Measurements from ENCODE around the gene BDH1. TPM values are rescaled to one million over a fixed set of nuclear protein-coding genes. Genes with fewer than 3 reads are reported as not detected.
"Not testable (repeated sequence)": the region's sequence is repeated elsewhere in the genome, so short reads cannot be mapped to it uniquely, and the experiment has no call there.

Gene BDH1
- total and polyA plus RNA-seq, 2 of the 13 experiments (the other 11 are each of a cell fraction or from before 2014, with no cell fraction given): 21.2 to 71.9 TPM

- TF ChIP-seq PHF5A (CRISPR knock-in tag; IDR thresholded peaks at IDR 0.05; ENCODE audit: low read depth, unreplicated experiment): no peak
- TF ChIP-seq NFYC (CRISPR knock-in tag; IDR thresholded peaks at IDR 0.05): no peak
- TF ChIP-seq TMF1 (CRISPR knock-in tag; IDR thresholded peaks at IDR 0.05; ENCODE audit: low read depth): no peak
- no peak for TF ChIP-seq SCMH1 (CRISPR knock-in tag; IDR thresholded peaks at IDR 0.05; ENCODE audit: borderline replicate concordance)
Measured at GRCh38 chr3:197575362-197575761, 19.6 kb upstream of the BDH1 start (continued).

GRCh38 chr3:197574396-197574991 is 18.7 kb upstream of the BDH1 start:
- TF ChIP-seq ZBTB7B (CRISPR knock-in tag; IDR thresholded peaks at IDR 0.05): peak; percentile 41; the same call in 1 of the 2 replicates
- TF ChIP-seq SAP130 (CRISPR knock-in tag; IDR thresholded peaks at IDR 0.05; ENCODE audit: low read depth): 0 out of 2 replicates have a peak, but pooled peaks have one; percentile 16
- 0 out of 2 replicates have a peak, but pooled peaks have one; percentile 59 for TF ChIP-seq SNAPC5 (CRISPR knock-in tag; IDR thresholded peaks at IDR 0.05; ENCODE audit: borderline replicate concordance)
- peak; percentile 59; the same call in 1 of the 2 replicates for TF ChIP-seq PITX1 (CRISPR knock-in tag; IDR thresholded peaks at IDR 0.05)
- TF ChIP-seq HNF4A (CRISPR knock-in tag; IDR thresholded peaks at IDR 0.05): peak; percentile 25; the same call in 1 of the 2 replicates
- peak; percentile 41 for TF ChIP-seq PAXIP1 (CRISPR knock-in tag; conservative IDR thresholded peaks at IDR 0.05)
- 0 out of 2 replicates have a peak, but pooled peaks have one; percentile 42 for TF ChIP-seq SMYD3 (CRISPR knock-in tag; IDR thresholded peaks at IDR 0.05)
- 0 out of 2 replicates have a peak, but pooled peaks have one; percentile 39 for TF ChIP-seq MED1 (CRISPR knock-in tag; IDR thresholded peaks at IDR 0.05)
- 0 out of 2 replicates have a peak, but pooled peaks have one; percentile 12 for TF ChIP-seq BCL6 (CRISPR knock-in tag; IDR thresholded peaks at IDR 0.05)
- TF ChIP-seq GATAD2A (CRISPR knock-in tag; IDR thresholded peaks at IDR 0.05): 0 out of 2 replicates have a peak, but pooled peaks have one; percentile 4
- TF ChIP-seq FOXJ3 (CRISPR knock-in tag; IDR thresholded peaks at IDR 0.05; ENCODE audit: borderline replicate concordance): 0 out of 2 replicates have a peak, but pooled peaks have one; percentile 32
- Histone ChIP-seq H3K9me3 (ENCODE audit: low read length) (peaks cover 13% of the 10 kb centered on the region), H3K27ac (ENCODE audit: extremely low read length, insufficient read depth, low read length) (peak overlapping the region; percentile 84), H3K4me1 (ENCODE audit: insufficient read depth, low read length) (peaks cover 78% of the 10 kb centered on the region), H3K79me2 (ENCODE audit: insufficient read depth, low read length) (peaks cover 15% of the 10 kb centered on the region), H3K4me2 (ENCODE audit: low read depth, low read length) (peak overlapping the region; percentile 72), H3K4me3 (replicated peaks in 1 of 3; ENCODE audit: insufficient read depth in 1 of 3, low read depth in 2 of 3, low read length in 3 of 3) (peak overlapping the region in 1 of 3 experiments; percentile 3; a peak in 1 of 6 replicates)
- WGBS (ENCODE audit: low lambda C conversion rate): 25% methylated on average over 4 of the region's 4 CpGs
- in situ Hi-C loops (cut with HindIII; ENCODE audit: extremely low pct_ligation_motif_present, low pct_unique_long_range_greater_than_20kb); H3K27me3 ChIP-seq (ENCODE audit: control insufficient read depth in 1 of 2, insufficient read depth in 2 of 2, low read length in 2 of 2); intact Hi-C loops (cut with micrococcal nuclease; ENCODE audit: unreplicated experiment); ATAC-seq; H3K9ac ChIP-seq (ENCODE audit: insufficient read depth, low read depth, low read length); BruUV-seq (replicated peaks); DNase-seq (ENCODE audit: low spot score); CTCF ChIA-PET (ENCODE audit: low intra/inter-chr PET ratio, low total read pairs); H2AFZ ChIP-seq (ENCODE audit: low read length); H3K36me3 ChIP-seq (replicated peaks in 1 of 2; ENCODE audit: control insufficient read depth in 1 of 2, insufficient read depth in 2 of 2, low read length in 2 of 2); H4K20me1 ChIP-seq (ENCODE audit: insufficient read depth, low read length); FAIRE-seq: not testable (repeated sequence)
- POLR2A ChIA-PET: interaction anchor here (1.9 to 2.4 kb wide), 3 partner anchors 15 to 106 kb away, joined by 4 to 28 read pairs (median 6); no protein-coding TSS in a partner anchor
